WTC11 (cell line): ENCODE data around the gene CYP4Z1. TPM values are rescaled to one million over a fixed set of nuclear protein-coding genes. Genes with fewer than 3 reads are reported as not detected.

ENCODE experiments used
- ATAC-seq: fragments of 200-7000 bp; cut with Tn5 transposase; 2 replicates; pipeline ENCODE4 v1.10.0; 2021; ENCODE audit warnings: mild to moderate bottlenecking, moderate library complexity
- CTCF ChIA-PET: fragments of 300-600 bp; sonication (Branson Sonifier 250); formaldehyde crosslinking; loops from one replicate; lab custom pipeline; 2021; ENCODE audit warnings: antibody characterized with exemption; lab: Charles Lee
- POLR2A ChIA-PET: fragments of 350-600 bp; sonication (Branson Sonifier 250); formaldehyde crosslinking; loops from one replicate; lab custom pipeline; 2021; ENCODE audit warnings: antibody characterized with exemption; lab: Charles Lee
- DNase-seq: peaks from one replicate; pipeline ENCODE4 v3.0.0; 2021; ENCODE audit warnings: low spot score
- H3K27ac Mint-ChIP-seq: 2 replicates; pipeline ENCODE4 v1.8.0; 2021; ENCODE audit warnings: mixed read lengths
- H3K27me3 Mint-ChIP-seq: 2 replicates; pipeline ENCODE4 v1.8.0; 2021; ENCODE audit warnings: low read depth, mild to moderate bottlenecking, moderate library complexity, mixed read lengths
- H3K36me3 Mint-ChIP-seq: 2 replicates; pipeline ENCODE4 v1.8.0; 2021; ENCODE audit warnings: mixed read lengths
- H3K4me1 Mint-ChIP-seq: 2 replicates; pipeline ENCODE4 v1.8.0; 2022; ENCODE audit warnings: mixed read lengths
- H3K4me3 Mint-ChIP-seq: 2 replicates; pipeline ENCODE4 v1.8.0; 2021; ENCODE audit warnings: mild to moderate bottlenecking, moderate library complexity, mixed read lengths
- H3K9me3 Mint-ChIP-seq: 2 replicates; pipeline ENCODE4 v1.8.0; 2021; ENCODE audit warnings: mixed read lengths
- AFF4 ChIP-seq: sonication (generic); formaldehyde crosslinking; IDR thresholded peaks from 2 replicates; pipeline ENCODE4 v1.8.1; 2023; ENCODE audit warnings: mild to moderate bottlenecking, missing genetic modification reagents, borderline replicate concordance
- ARID4B ChIP-seq: sonication (generic); formaldehyde crosslinking; IDR thresholded peaks from 2 replicates; pipeline ENCODE4 v1.8.0; 2023; ENCODE audit warnings: missing genetic modification reagents, mild to moderate bottlenecking, borderline replicate concordance
- ATF3 ChIP-seq: sonication (generic); formaldehyde crosslinking; conservative IDR thresholded peaks from 2 replicates; pipeline ENCODE4 v1.8.1; 2022; ENCODE audit warnings: mild to moderate bottlenecking, missing genetic modification reagents
- CBFB ChIP-seq: sonication (generic); formaldehyde crosslinking; IDR thresholded peaks from 2 replicates; pipeline ENCODE4 v1.8.1; 2022; ENCODE audit warnings: mild to moderate bottlenecking, low read depth, missing genetic modification reagents
- CREM ChIP-seq: sonication (generic); formaldehyde crosslinking; IDR thresholded peaks from 2 replicates; pipeline ENCODE4 v1.8.1; 2022; ENCODE audit warnings: mild to moderate bottlenecking, missing genetic modification reagents, moderate library complexity
- E2F1 ChIP-seq: sonication (generic); formaldehyde crosslinking; IDR thresholded peaks from 2 replicates; pipeline ENCODE4 v1.8.0; 2022; ENCODE audit warnings: mild to moderate bottlenecking, missing genetic modification reagents
- EMX1 ChIP-seq: fragments of 250-450 bp; sonication (Bioruptor Pico); IDR thresholded peaks from 2 replicates; pipeline ENCODE4 v1.8.0; 2021; ENCODE audit warnings: mild to moderate bottlenecking
- ETV6 ChIP-seq: sonication (generic); formaldehyde crosslinking; IDR thresholded peaks from 2 replicates; pipeline ENCODE4 v1.8.1; 2022; ENCODE audit warnings: mild to moderate bottlenecking, missing genetic modification reagents
- GTF2I ChIP-seq: fragments of 250-450 bp; sonication (Bioruptor Pico); conservative IDR thresholded peaks from 2 replicates; pipeline ENCODE4 v1.4.0; 2021; ENCODE audit warnings: mild to moderate bottlenecking
- HMGA2 ChIP-seq: fragments of 250-450 bp; sonication (Bioruptor Pico); IDR thresholded peaks from 2 replicates; pipeline ENCODE4 v1.4.0; 2021; ENCODE audit warnings: mild to moderate bottlenecking, moderate library complexity
- IRF1 ChIP-seq: sonication (generic); formaldehyde crosslinking; IDR thresholded peaks from 2 replicates; pipeline ENCODE4 v1.8.0; 2023; ENCODE audit warnings: missing genetic modification reagents
- IRF2 ChIP-seq: sonication (generic); formaldehyde crosslinking; IDR thresholded peaks from 2 replicates; pipeline ENCODE4 v1.8.0; 2022; ENCODE audit warnings: low read depth, missing genetic modification reagents, borderline replicate concordance
- JAZF1 ChIP-seq: fragments of 250-450 bp; sonication (Bioruptor Pico); IDR thresholded peaks from 2 replicates; pipeline ENCODE4 v1.9.0; 2021; ENCODE audit warnings: moderate library complexity, mild to moderate bottlenecking, inconsistent platforms
- KAT7 ChIP-seq: sonication (generic); formaldehyde crosslinking; IDR thresholded peaks from 2 replicates; pipeline ENCODE4 v1.8.1; 2023; ENCODE audit warnings: missing genetic modification reagents, mild to moderate bottlenecking, borderline replicate concordance
- MAX ChIP-seq: sonication (generic); formaldehyde crosslinking; IDR thresholded peaks from 2 replicates; pipeline ENCODE4 v1.8.0; 2022; ENCODE audit warnings: mild to moderate bottlenecking, missing genetic modification reagents
- MLX ChIP-seq: sonication (generic); formaldehyde crosslinking; IDR thresholded peaks from 2 replicates; pipeline ENCODE4 v1.8.1; 2023; ENCODE audit warnings: mild to moderate bottlenecking, missing genetic modification reagents, moderate library complexity
- NR1H2 ChIP-seq: sonication (generic); formaldehyde crosslinking; IDR thresholded peaks from 2 replicates; pipeline ENCODE4 v1.9.0; 2021; ENCODE audit warnings: mild to moderate bottlenecking, moderate library complexity, missing genetic modification reagents
- RELA ChIP-seq: sonication (generic); formaldehyde crosslinking; IDR thresholded peaks from 2 replicates; pipeline ENCODE4 v1.8.1; 2022; ENCODE audit warnings: missing genetic modification reagents, mild to moderate bottlenecking, borderline replicate concordance
- SOX15 ChIP-seq: fragments of 250-450 bp; sonication (Bioruptor Pico); IDR thresholded peaks from 2 replicates; pipeline ENCODE4 v1.9.0; 2021; ENCODE audit warnings: mild to moderate bottlenecking
- TEAD1 ChIP-seq: sonication (generic); formaldehyde crosslinking; IDR thresholded peaks from 2 replicates; pipeline ENCODE4 v1.8.0; 2022; ENCODE audit warnings: mild to moderate bottlenecking, missing genetic modification reagents
- TP53 ChIP-seq: sonication (generic); formaldehyde crosslinking; IDR thresholded peaks from 2 replicates; pipeline ENCODE4 v1.8.1; 2023; ENCODE audit warnings: mild to moderate bottlenecking, missing genetic modification reagents
- ZNF138 ChIP-seq: sonication (generic); formaldehyde crosslinking; conservative IDR thresholded peaks from 2 replicates; pipeline ENCODE4 v1.8.1; 2022; ENCODE audit warnings: mild to moderate bottlenecking, moderate library complexity, missing genetic modification reagents
- ZNF263 ChIP-seq: sonication (generic); formaldehyde crosslinking; IDR thresholded peaks from 2 replicates; pipeline ENCODE4 v1.8.1; 2022; ENCODE audit warnings: low read depth, mild to moderate bottlenecking, moderate library complexity, missing genetic modification reagents
- ZNF317 ChIP-seq: sonication (generic); formaldehyde crosslinking; IDR thresholded peaks from 2 replicates; pipeline ENCODE4 v1.8.1; 2023; ENCODE audit warnings: low read depth, mild to moderate bottlenecking, moderate library complexity, missing genetic modification reagents, borderline replicate concordance
- ZNF396 ChIP-seq: fragments of 250-450 bp; sonication (Bioruptor Pico); IDR thresholded peaks from 2 replicates; pipeline ENCODE4 v1.8.0; 2021; ENCODE audit warnings: mild to moderate bottlenecking, moderate library complexity, borderline replicate concordance
- total RNA-seq: library from RNA; stranded (reverse); gene quantifications from 3 replicates; pipeline ENCODE4 v1.2.3, GENCODE V29; 2021

CYP4Z1 gene
- total RNA-seq, 1 experiment from 2014 or later, result not detected

- no peaks in the 10 kb centered on the region for H3K9me3 Mint-ChIP-seq
- ChIA-PET CTCF (interaction anchor here (0.8 kb wide), 1 partner anchor 29 kb away, joined by 3 read pairs; no protein-coding TSS in a partner anchor), POLR2A (no interaction called here)
- no peak for ATAC-seq
- H3K4me3 Mint-ChIP-seq, result no peak overlapping the region
- no peak for DNase-seq
- no peaks in the 10 kb centered on the region for H3K36me3 Mint-ChIP-seq
- no peaks in the 10 kb centered on the region; the same call in none of the 2 replicates for H3K4me1 Mint-ChIP-seq
- no peak for TF ChIP-seq TP53 (CRISPR knock-in tag)
- no peak for TF ChIP-seq ZNF138 (CRISPR knock-in tag)
- TF ChIP-seq TEAD1 (CRISPR knock-in tag), result no peak
- no peak for TF ChIP-seq IRF2 (CRISPR knock-in tag)
- TF ChIP-seq E2F1 (CRISPR knock-in tag), result no peak
- no peak for TF ChIP-seq NR1H2 (CRISPR knock-in tag)
- TF ChIP-seq HMGA2 (CRISPR knock-in tag), result no peak
- no peak for TF ChIP-seq KAT7
- TF ChIP-seq GTF2I (CRISPR knock-in tag), result no peak
- TF ChIP-seq CBFB (CRISPR knock-in tag), result no peak
- no peak for TF ChIP-seq ARID4B (CRISPR knock-in tag)
- no peak for TF ChIP-seq ETV6 (CRISPR knock-in tag)
- no peak for TF ChIP-seq CREM (CRISPR knock-in tag)
- H3K27ac Mint-ChIP-seq, result no peak overlapping the region
- H3K27me3 Mint-ChIP-seq, result peaks cover 14% of the 10 kb centered on the region
Observed at GRCh38 chr1:47031585-47031984, 35.4 kb upstream of the CYP4Z1 start.

- Mint-ChIP-seq H3K36me3 (no peaks in the 10 kb centered on the region), H3K4me1 (no peaks in the 10 kb centered on the region), H3K9me3 (no peaks in the 10 kb centered on the region), H3K27ac (no peak overlapping the region), H3K27me3 (peaks cover 10% of the 10 kb centered on the region; the same call in 1 of the 2 replicates), H3K4me3 (no peak overlapping the region)
- no peak for DNase-seq
- no peak for ATAC-seq
- POLR2A ChIA-PET, result interaction anchor here (0.7 kb wide), 1 partner anchor 540 kb away, joined by 3 read pairs; no protein-coding TSS in a partner anchor
- CTCF ChIA-PET, result interaction anchor here (0.9 kb wide), 1 partner anchor 11 kb away, joined by 4 read pairs; no protein-coding TSS in a partner anchor
- TF ChIP-seq EMX1 (no peak), MAX (no peak), IRF1 (CRISPR knock-in tag) (no peak), ETV6 (CRISPR knock-in tag) (no peak), CREM (CRISPR knock-in tag) (no peak), ZNF317 (CRISPR knock-in tag) (no peak), JAZF1 (CRISPR knock-in tag) (no peak), MLX (CRISPR knock-in tag) (no peak), AFF4 (CRISPR knock-in tag) (no peak), ZNF263 (CRISPR knock-in tag) (no peak), ATF3 (CRISPR knock-in tag) (no peak), SOX15 (no peak), ZNF396 (CRISPR knock-in tag) (no peak), RELA (CRISPR knock-in tag) (no peak)
Observed at GRCh38 chr1:47036764-47037163, 30.3 kb upstream of the CYP4Z1 start.
